Prostate gland (tissue), 2 donors: ENCODE results near the gene SET.

Experiments used
- CTCF ChIP-seq, 4 experiments: fragments of 200-600 bp in 2 of 4; fragments of 450-650 bp in 2 of 4; sonication (generic) in 2 of 4; IDR thresholded peaks; 1 replicate in 3 of 4; 2 replicates in 1 of 4; pipeline ENCODE4 v1.5.1; 2016 to 2019; ENCODE audit warnings: antibody characterized with exemption in 4 of 4, mild to moderate bottlenecking in 2 of 4, moderate library complexity in 2 of 4
- POLR2A ChIP-seq: fragments of 450-650 bp; IDR thresholded peaks from one replicate; pipeline ENCODE4 v1.6.1; 2016; ENCODE audit warnings: antibody characterized with exemption, mild to moderate bottlenecking
- POLR2AphosphoS5 ChIP-seq: sonication (generic); formaldehyde crosslinking; IDR thresholded peaks from one replicate; pipeline ENCODE4 v1.6.1; 2017; ENCODE audit warnings: antibody characterized with exemption

GRCh38 chr9:128714586-128715435 lies 25.8 kb downstream of the SET start:
- TF ChIP-seq POLR2A: no peak
- no peak for TF ChIP-seq POLR2AphosphoS5
- no peak for TF ChIP-seq CTCF (IDR thresholded peaks at IDR 0.05)
